Spleen (tissue), 7 donors: ENCODE results near the gene CACNA2D2.

Experiments
- POLR2AphosphoS5 ChIP-seq, 3 donors: sonication (generic); formaldehyde crosslinking; IDR thresholded peaks; one replicate each; pipeline ENCODE4 v1.5.1; 2017; ENCODE audit warnings: antibody characterized with exemption in 3 of 3
- TF ChIP-seq, protein P1 (sequence below), 11 experiments: fragments of 200-600 bp in 7 of 11; fragments of 450-650 bp in 4 of 11; sonication (generic) in 4 of 11; IDR thresholded peaks in 8 of 11; conservative IDR thresholded peaks in 3 of 11; 1 replicate in 7 of 11; 2 replicates in 4 of 11; pipeline versions ENCODE4 v1.4.0 to v1.8.0; 2016 to 2021; ENCODE audit warnings: antibody characterized with exemption in 11 of 11, inconsistent platforms in 4 of 11, mild to moderate bottlenecking in 1 of 11
- donor health status: DM: no; HTN: no; CAD: no; lungs with moderate emphysema.
- donor health status: DM: no; HTN: no; CAD: no.
- donor health status: DM: no; HTN: no; CAD: no.

GRCh38 chr3:50521572-50521971 lies 18.1 kb upstream of the CACNA2D2 start:
- TF ChIP-seq, protein P1, sequence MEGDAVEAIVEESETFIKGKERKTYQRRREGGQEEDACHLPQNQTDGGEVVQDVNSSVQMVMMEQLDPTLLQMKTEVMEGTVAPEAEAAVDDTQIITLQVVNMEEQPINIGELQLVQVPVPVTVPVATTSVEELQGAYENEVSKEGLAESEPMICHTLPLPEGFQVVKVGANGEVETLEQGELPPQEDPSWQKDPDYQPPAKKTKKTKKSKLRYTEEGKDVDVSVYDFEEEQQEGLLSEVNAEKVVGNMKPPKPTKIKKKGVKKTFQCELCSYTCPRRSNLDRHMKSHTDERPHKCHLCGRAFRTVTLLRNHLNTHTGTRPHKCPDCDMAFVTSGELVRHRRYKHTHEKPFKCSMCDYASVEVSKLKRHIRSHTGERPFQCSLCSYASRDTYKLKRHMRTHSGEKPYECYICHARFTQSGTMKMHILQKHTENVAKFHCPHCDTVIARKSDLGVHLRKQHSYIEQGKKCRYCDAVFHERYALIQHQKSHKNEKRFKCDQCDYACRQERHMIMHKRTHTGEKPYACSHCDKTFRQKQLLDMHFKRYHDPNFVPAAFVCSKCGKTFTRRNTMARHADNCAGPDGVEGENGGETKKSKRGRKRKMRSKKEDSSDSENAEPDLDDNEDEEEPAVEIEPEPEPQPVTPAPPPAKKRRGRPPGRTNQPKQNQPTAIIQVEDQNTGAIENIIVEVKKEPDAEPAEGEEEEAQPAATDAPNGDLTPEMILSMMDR (IDR thresholded peaks at IDR 0.05 in 8 of 11, conservative IDR thresholded peaks at IDR 0.05 in 3 of 11), result no peak
- no peak for TF ChIP-seq POLR2AphosphoS5 (IDR thresholded peaks at IDR 0.05)
